Measurements from ENCODE around the gene STRBP. TPM values are rescaled to one million over a fixed set of nuclear protein-coding genes. Genes with fewer than 3 reads are reported as not detected.
A peak's percentile ranks its signal among the peaks of the same experiment; 100 is the strongest.
"Not testable (repeated sequence)": the region's sequence is repeated elsewhere in the genome, so short reads cannot be mapped to it uniquely, and the experiment has no call there.

The STRBP gene
- total RNA-seq, 1 donor from 2014 or later = 10.1 TPM

GRCh38 chr9:123283455-123283854 lies 15.1 kb upstream of the STRBP start:
- ATAC-seq (no peak), DNase-seq (ENCODE audit: low spot score) (no peak)

GRCh38 chr9:123283048-123283408 lies 14.6 kb upstream of the STRBP start:
- DNase-seq (ENCODE audit: low spot score) (no peak), ATAC-seq (no peak)

GRCh38 chr9:123282362-123283047 lies 14.1 kb upstream of the STRBP start:
- no peak for ATAC-seq
- no peak for DNase-seq (ENCODE audit: low spot score)

GRCh38 chr9:123281659-123282350 lies 13.4 kb upstream of the STRBP start:
- DNase-seq (ENCODE audit: low spot score) (no peak), ATAC-seq (no peak)

- ATAC-seq; DNase-seq (ENCODE audit: low spot score): not testable (repeated sequence)
Observed at GRCh38 chr9:123278879-123279493, 10.6 kb upstream of the STRBP start.

- no peak for ATAC-seq
- no peak for DNase-seq (ENCODE audit: low spot score)
Observed at GRCh38 chr9:123278361-123278760, 10.0 kb upstream of the STRBP start.

GRCh38 chr9:123276551-123276950 lies 8.2 kb upstream of the STRBP start:
- DNase-seq (ENCODE audit: low spot score) (no peak), ATAC-seq (no peak)

GRCh38 chr9:123271133-123271532 lies 2.7 kb upstream of the STRBP start:
- ATAC-seq; DNase-seq (ENCODE audit: low spot score): not testable (repeated sequence)

- ATAC-seq (peak; percentile 9), DNase-seq (ENCODE audit: low spot score) (no peak)
Observed at GRCh38 chr9:123269281-123269680, 895 bp upstream of the STRBP start.

- no peak for DNase-seq (ENCODE audit: low spot score)
- no peak for ATAC-seq
Observed at GRCh38 chr9:123268199-123268464, 254 bp downstream of the STRBP start.

GRCh38 chr9:123267481-123268198 lies 746 bp downstream of the STRBP start:
- DNase-seq (ENCODE audit: low spot score) (peak; percentile 46), ATAC-seq (no peak)

- DNase-seq (ENCODE audit: low spot score) = no peak
- ATAC-seq = no peak
Observed at GRCh38 chr9:123266655-123267399, 1.6 kb downstream of the STRBP start.

- DNase-seq (ENCODE audit: low spot score) (no peak), ATAC-seq (no peak)
Observed at GRCh38 chr9:123265833-123266232, 2.6 kb downstream of the STRBP start.

- no peak for ATAC-seq
Observed at GRCh38 chr9:123263227-123263626, 5.2 kb downstream of the STRBP start.

GRCh38 chr9:123262338-123262737 lies 6.0 kb downstream of the STRBP start:
- ATAC-seq (no peak), DNase-seq (ENCODE audit: low spot score) (no peak)

More at GRCh38 chr9:123263227-123263626, 5.2 kb downstream of the STRBP start:
- no peak for DNase-seq (ENCODE audit: low spot score)

GRCh38 chr9:123261006-123261677 lies 7.2 kb downstream of the STRBP start:
- no peak for ATAC-seq

GRCh38 chr9:123260340-123260739 lies 8.0 kb downstream of the STRBP start:
- DNase-seq (ENCODE audit: low spot score) (no peak), ATAC-seq (no peak)

More at GRCh38 chr9:123261006-123261677, 7.2 kb downstream of the STRBP start:
- DNase-seq (ENCODE audit: low spot score) = no peak

GRCh38 chr9:123257276-123257675 lies 11.1 kb downstream of the STRBP start:
- DNase-seq (ENCODE audit: low spot score) = no peak
- no peak for ATAC-seq

GRCh38 chr9:123255718-123256117 lies 12.7 kb downstream of the STRBP start:
- DNase-seq (ENCODE audit: low spot score) (no peak), ATAC-seq (no peak)

- no peak for ATAC-seq
- DNase-seq (ENCODE audit: low spot score) = no peak
Observed at GRCh38 chr9:123253204-123253603, 15.2 kb downstream of the STRBP start.
